Measurements from ENCODE around the gene SUPT7L.

The SUPT7L gene

DNA sequence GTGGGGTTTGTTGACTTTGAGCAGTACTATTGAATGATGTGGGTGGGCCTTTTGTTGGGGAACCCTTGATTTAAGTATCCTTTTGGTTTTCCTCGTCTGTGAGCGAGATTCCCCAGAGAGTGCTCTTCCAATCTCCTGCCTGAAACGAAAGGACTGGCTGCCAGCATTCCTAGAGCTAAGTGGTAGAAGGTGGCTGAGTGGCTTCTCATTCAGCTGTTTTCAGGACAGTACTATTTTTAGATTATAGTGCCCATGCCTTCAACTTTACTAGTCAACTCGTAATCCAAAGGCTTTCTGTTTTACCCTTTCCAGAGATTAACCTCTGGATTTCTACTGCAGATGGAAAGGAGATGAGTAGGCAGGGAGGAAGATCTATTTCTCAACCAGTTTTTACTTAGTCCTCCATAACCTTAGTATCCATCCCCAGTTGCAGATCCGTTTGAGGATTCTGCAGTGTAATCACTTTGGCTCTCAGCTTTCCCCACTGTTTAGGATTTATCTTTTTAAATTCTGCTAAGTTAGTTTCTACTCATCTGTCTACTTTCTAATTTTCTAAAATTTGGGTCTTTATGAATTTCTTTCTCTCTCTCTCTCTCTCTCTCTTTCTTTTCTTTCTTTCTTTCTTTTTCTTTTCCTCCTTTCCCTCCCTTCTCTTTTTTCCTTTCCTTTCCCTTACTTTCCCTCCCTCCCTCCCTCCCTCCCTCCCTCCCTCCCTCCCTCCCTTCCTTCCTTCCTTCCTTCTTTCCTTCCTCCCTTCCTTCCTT, 9.5 kb upstream of the SUPT7L start:
- TF ChIP-seq ISL1 (CRISPR knock-in tag; IDR thresholded peaks at IDR 0.05) (no peak), CSDC2 (CRISPR knock-in tag; IDR thresholded peaks at IDR 0.05) (no peak), GLIS3 (CRISPR knock-in tag; IDR thresholded peaks at IDR 0.05) (no peak), TOX (CRISPR knock-in tag; IDR thresholded peaks at IDR 0.05; ENCODE audit: borderline replicate concordance) (no peak), ZNF8 (CRISPR knock-in tag; IDR thresholded peaks at IDR 0.05) (no peak), ZC3H10 (CRISPR knock-in tag; IDR thresholded peaks at IDR 0.05) (no peak), ZNF70 (CRISPR knock-in tag; IDR thresholded peaks at IDR 0.05) (no peak), BACH2 (CRISPR knock-in tag; IDR thresholded peaks at IDR 0.05; ENCODE audit: borderline replicate concordance) (no peak), OSR1 (CRISPR knock-in tag; IDR thresholded peaks at IDR 0.05) (no peak), PPARA (CRISPR knock-in tag; IDR thresholded peaks at IDR 0.05; ENCODE audit: borderline replicate concordance) (no peak), ARNTL (CRISPR knock-in tag; IDR thresholded peaks at IDR 0.05; ENCODE audit: borderline replicate concordance, low read depth) (no peak), TCF4 (CRISPR knock-in tag; IDR thresholded peaks at IDR 0.05; ENCODE audit: borderline replicate concordance) (no peak), ZNF565 (CRISPR knock-in tag; conservative IDR thresholded peaks at IDR 0.05; ENCODE audit: low read depth) (no peak), ZFP3 (CRISPR knock-in tag; IDR thresholded peaks at IDR 0.05) (no peak), ESRRG (CRISPR knock-in tag; IDR thresholded peaks at IDR 0.05) (no peak)
- TF ChIP-seq, protein P1, sequence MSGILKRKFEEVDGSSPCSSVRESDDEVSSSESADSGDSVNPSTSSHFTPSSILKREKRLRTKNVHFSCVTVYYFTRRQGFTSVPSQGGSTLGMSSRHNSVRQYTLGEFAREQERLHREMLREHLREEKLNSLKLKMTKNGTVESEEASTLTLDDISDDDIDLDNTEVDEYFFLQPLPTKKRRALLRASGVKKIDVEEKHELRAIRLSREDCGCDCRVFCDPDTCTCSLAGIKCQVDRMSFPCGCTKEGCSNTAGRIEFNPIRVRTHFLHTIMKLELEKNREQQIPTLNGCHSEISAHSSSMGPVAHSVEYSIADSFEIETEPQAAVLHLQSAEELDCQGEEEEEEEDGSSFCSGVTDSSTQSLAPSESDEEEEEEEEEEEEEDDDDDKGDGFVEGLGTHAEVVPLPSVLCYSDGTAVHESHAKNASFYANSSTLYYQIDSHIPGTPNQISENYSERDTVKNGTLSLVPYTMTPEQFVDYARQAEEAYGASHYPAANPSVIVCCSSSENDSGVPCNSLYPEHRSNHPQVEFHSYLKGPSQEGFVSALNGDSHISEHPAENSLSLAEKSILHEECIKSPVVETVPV (CRISPR knock-in tag; IDR thresholded peaks at IDR 0.05) = no peak
- TF ChIP-seq, protein P2, sequence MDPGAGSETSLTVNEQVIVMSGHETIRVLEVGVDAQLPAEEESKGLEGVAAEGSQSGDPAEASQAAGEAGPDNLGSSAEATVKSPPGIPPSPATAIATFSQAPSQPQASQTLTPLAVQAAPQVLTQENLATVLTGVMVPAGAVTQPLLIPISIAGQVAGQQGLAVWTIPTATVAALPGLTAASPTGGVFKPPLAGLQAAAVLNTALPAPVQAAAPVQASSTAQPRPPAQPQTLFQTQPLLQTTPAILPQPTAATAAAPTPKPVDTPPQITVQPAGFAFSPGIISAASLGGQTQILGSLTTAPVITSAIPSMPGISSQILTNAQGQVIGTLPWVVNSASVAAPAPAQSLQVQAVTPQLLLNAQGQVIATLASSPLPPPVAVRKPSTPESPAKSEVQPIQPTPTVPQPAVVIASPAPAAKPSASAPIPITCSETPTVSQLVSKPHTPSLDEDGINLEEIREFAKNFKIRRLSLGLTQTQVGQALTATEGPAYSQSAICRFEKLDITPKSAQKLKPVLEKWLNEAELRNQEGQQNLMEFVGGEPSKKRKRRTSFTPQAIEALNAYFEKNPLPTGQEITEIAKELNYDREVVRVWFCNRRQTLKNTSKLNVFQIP (CRISPR knock-in tag; IDR thresholded peaks at IDR 0.05; ENCODE audit: borderline replicate concordance, low read depth) = no peak
- TF ChIP-seq, protein P3, sequence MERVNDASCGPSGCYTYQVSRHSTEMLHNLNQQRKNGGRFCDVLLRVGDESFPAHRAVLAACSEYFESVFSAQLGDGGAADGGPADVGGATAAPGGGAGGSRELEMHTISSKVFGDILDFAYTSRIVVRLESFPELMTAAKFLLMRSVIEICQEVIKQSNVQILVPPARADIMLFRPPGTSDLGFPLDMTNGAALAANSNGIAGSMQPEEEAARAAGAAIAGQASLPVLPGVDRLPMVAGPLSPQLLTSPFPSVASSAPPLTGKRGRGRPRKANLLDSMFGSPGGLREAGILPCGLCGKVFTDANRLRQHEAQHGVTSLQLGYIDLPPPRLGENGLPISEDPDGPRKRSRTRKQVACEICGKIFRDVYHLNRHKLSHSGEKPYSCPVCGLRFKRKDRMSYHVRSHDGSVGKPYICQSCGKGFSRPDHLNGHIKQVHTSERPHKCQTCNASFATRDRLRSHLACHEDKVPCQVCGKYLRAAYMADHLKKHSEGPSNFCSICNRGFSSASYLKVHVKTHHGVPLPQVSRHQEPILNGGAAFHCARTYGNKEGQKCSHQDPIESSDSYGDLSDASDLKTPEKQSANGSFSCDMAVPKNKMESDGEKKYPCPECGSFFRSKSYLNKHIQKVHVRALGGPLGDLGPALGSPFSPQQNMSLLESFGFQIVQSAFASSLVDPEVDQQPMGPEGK (CRISPR knock-in tag; IDR thresholded peaks at IDR 0.05; ENCODE audit: borderline replicate concordance) = no peak
- TF ChIP-seq, protein P4, sequence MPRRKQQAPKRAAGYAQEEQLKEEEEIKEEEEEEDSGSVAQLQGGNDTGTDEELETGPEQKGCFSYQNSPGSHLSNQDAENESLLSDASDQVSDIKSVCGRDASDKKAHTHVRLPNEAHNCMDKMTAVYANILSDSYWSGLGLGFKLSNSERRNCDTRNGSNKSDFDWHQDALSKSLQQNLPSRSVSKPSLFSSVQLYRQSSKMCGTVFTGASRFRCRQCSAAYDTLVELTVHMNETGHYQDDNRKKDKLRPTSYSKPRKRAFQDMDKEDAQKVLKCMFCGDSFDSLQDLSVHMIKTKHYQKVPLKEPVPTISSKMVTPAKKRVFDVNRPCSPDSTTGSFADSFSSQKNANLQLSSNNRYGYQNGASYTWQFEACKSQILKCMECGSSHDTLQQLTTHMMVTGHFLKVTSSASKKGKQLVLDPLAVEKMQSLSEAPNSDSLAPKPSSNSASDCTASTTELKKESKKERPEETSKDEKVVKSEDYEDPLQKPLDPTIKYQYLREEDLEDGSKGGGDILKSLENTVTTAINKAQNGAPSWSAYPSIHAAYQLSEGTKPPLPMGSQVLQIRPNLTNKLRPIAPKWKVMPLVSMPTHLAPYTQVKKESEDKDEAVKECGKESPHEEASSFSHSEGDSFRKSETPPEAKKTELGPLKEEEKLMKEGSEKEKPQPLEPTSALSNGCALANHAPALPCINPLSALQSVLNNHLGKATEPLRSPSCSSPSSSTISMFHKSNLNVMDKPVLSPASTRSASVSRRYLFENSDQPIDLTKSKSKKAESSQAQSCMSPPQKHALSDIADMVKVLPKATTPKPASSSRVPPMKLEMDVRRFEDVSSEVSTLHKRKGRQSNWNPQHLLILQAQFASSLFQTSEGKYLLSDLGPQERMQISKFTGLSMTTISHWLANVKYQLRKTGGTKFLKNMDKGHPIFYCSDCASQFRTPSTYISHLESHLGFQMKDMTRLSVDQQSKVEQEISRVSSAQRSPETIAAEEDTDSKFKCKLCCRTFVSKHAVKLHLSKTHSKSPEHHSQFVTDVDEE (CRISPR knock-in tag; IDR thresholded peaks at IDR 0.05) = no peak
- TF ChIP-seq, protein P5, sequence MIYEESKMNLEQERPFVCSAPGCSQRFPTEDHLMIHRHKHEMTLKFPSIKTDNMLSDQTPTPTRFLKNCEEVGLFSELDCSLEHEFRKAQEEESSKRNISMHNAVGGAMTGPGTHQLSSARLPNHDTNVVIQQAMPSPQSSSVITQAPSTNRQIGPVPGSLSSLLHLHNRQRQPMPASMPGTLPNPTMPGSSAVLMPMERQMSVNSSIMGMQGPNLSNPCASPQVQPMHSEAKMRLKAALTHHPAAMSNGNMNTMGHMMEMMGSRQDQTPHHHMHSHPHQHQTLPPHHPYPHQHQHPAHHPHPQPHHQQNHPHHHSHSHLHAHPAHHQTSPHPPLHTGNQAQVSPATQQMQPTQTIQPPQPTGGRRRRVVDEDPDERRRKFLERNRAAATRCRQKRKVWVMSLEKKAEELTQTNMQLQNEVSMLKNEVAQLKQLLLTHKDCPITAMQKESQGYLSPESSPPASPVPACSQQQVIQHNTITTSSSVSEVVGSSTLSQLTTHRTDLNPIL (CRISPR knock-in tag; IDR thresholded peaks at IDR 0.05; ENCODE audit: low read depth) = no peak
- ATAC-seq = no peak

DNA sequence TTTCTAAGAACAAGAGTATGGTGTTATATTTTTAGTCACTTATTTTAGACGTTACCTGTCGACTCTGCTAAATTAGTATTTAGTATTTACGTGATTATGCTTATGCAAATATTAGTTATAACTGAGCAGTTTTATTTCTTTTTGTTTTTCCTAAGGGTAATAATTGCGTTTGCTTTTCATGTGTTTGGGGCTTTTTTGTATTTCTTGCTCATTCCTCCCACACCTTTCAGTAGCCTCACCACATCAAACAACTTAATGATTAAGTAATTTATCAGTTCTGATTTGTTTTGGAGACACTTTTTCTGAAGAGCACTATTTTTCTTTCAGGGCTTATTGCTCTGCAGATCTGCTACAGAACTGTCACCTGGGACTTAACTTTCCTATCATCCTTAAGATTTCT, 7.8 kb upstream of the SUPT7L start:
- no peak for TF ChIP-seq CSDC2 (CRISPR knock-in tag; IDR thresholded peaks at IDR 0.05)
- TF ChIP-seq, protein P4 (CRISPR knock-in tag; IDR thresholded peaks at IDR 0.05) = no peak
- no peak for TF ChIP-seq OSR1 (CRISPR knock-in tag; IDR thresholded peaks at IDR 0.05)
- no peak for TF ChIP-seq PPARA (CRISPR knock-in tag; IDR thresholded peaks at IDR 0.05; ENCODE audit: borderline replicate concordance)
- TF ChIP-seq TCF4 (CRISPR knock-in tag; IDR thresholded peaks at IDR 0.05; ENCODE audit: borderline replicate concordance) = no peak
- TF ChIP-seq, protein P1 (CRISPR knock-in tag; IDR thresholded peaks at IDR 0.05) = no peak
- no peak for TF ChIP-seq ZC3H10 (CRISPR knock-in tag; IDR thresholded peaks at IDR 0.05)
- no peak for TF ChIP-seq ISL1 (CRISPR knock-in tag; IDR thresholded peaks at IDR 0.05)
- no peak for TF ChIP-seq ZNF70 (CRISPR knock-in tag; IDR thresholded peaks at IDR 0.05)
- no peak for TF ChIP-seq GLIS3 (CRISPR knock-in tag; IDR thresholded peaks at IDR 0.05)
- TF ChIP-seq ZFP3 (CRISPR knock-in tag; IDR thresholded peaks at IDR 0.05) = no peak
- no peak for TF ChIP-seq ZNF8 (CRISPR knock-in tag; IDR thresholded peaks at IDR 0.05)
- no peak for TF ChIP-seq SNAI2 (CRISPR knock-in tag; IDR thresholded peaks at IDR 0.05)
- TF ChIP-seq, protein P2 (CRISPR knock-in tag; IDR thresholded peaks at IDR 0.05; ENCODE audit: borderline replicate concordance, low read depth) = no peak
- no peak for ATAC-seq

All from SK-N-SH treated with all-trans-retinoic acid at 6 μM for 48 hours (cell line).